ENCODE data around the gene ZNF837.

The ZNF837 gene

DNA sequence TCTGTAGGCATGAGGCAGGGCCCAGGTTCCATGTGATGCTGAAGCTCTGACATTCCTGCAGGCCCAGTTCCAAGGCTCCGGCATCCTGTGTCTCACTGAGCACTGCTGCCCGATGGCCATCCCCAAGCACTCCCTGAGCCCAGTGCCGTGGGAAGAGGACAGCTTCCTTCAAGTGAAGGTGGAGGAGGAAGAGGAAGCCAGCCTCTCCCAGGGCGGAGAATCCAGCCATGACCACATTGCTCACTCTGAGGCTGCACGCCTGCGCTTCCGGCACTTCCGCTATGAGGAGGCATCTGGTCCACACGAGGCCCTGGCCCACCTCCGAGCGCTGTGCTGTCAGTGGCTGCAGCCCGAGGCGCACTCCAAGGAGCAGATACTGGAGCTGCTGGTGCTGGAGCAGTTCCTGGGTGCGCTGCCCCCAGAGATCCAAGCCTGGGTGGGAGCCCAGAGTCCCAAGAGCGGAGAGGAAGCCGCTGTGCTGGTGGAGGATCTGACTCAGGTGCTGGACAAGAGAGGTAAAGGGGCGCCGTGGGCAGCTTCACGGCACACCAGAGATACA is 46.1 kb downstream of the ZNF837 start:
- ChIA-PET CTCF (no interaction called here), POLR2A (no interaction called here)
- DNase-seq (ENCODE audit: extremely low spot score): no peak
- no peak for TF ChIP-seq NFRKB (IDR thresholded peaks at IDR 0.05)
- no peak for TF ChIP-seq ARNT (IDR thresholded peaks at IDR 0.05)
- TF ChIP-seq, protein P1, sequence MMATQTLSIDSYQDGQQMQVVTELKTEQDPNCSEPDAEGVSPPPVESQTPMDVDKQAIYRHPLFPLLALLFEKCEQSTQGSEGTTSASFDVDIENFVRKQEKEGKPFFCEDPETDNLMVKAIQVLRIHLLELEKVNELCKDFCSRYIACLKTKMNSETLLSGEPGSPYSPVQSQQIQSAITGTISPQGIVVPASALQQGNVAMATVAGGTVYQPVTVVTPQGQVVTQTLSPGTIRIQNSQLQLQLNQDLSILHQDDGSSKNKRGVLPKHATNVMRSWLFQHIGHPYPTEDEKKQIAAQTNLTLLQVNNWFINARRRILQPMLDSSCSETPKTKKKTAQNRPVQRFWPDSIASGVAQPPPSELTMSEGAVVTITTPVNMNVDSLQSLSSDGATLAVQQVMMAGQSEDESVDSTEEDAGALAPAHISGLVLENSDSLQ (IDR thresholded peaks at IDR 0.05): no peak
- no peak for TF ChIP-seq SP1 (IDR thresholded peaks at IDR 0.05)
- no peak for TF ChIP-seq FOXK2 (IDR thresholded peaks at IDR 0.05)
- TF ChIP-seq SUZ12 (IDR thresholded peaks at IDR 0.05): no peak
- TF ChIP-seq TARDBP (IDR thresholded peaks at IDR 0.05): no peak
- no peak for TF ChIP-seq HDGF (IDR thresholded peaks at IDR 0.05; ENCODE audit: borderline replicate concordance)
- TF ChIP-seq ELF4 (IDR thresholded peaks at IDR 0.05): no peak
- no peak for TF ChIP-seq ZNF384 (IDR thresholded peaks at IDR 0.05)
- no peak for TF ChIP-seq BHLHE40 (IDR thresholded peaks at IDR 0.05; ENCODE audit: borderline replicate concordance)
- no peak for TF ChIP-seq L3MBTL2 (conservative IDR thresholded peaks at IDR 0.05)
- TF ChIP-seq FOXM1 (IDR thresholded peaks at IDR 0.05; ENCODE audit: borderline replicate concordance): no peak

- POLR2A ChIA-PET: no interaction called here
- TF ChIP-seq FOXK2 (IDR thresholded peaks at IDR 0.05): no peak
- TF ChIP-seq HDGF (IDR thresholded peaks at IDR 0.05; ENCODE audit: borderline replicate concordance): no peak
- no peak for TF ChIP-seq L3MBTL2 (conservative IDR thresholded peaks at IDR 0.05)
- no peak for TF ChIP-seq ZNF384 (IDR thresholded peaks at IDR 0.05)
- no peak for TF ChIP-seq SUZ12 (IDR thresholded peaks at IDR 0.05)
- TF ChIP-seq NFRKB (IDR thresholded peaks at IDR 0.05): no peak
- no peak for TF ChIP-seq SP1 (IDR thresholded peaks at IDR 0.05)
- no peak for TF ChIP-seq ELF4 (IDR thresholded peaks at IDR 0.05)
- CTCF ChIA-PET: no interaction called here
- no peak for DNase-seq (ENCODE audit: extremely low spot score)
These were observed 48.1 kb downstream of the ZNF837 start for GRCh38 chr19:58332697-58333096.

DNA sequence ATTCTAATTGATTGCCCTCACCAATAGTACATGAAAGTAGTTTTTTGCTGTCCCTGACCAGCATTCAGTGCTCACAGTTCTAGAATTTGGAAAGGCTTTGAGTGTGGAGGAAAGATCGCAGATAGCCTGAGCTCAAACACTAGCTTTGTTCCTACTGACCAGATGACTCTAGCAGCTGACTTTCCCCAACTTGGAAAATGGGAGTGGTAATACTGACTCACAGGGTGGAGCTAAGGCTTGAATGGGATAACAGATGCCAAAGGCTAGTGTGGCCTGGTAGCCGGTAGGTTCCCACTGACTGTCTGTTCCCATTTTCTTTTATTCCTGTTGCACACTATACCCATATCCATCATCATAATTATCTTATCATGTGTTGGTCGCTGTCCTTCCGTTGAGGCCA is 50.4 kb downstream of the ZNF837 start:
- DNase-seq (ENCODE audit: extremely low spot score): no peak
- no peak for TF ChIP-seq L3MBTL2 (conservative IDR thresholded peaks at IDR 0.05)
- TF ChIP-seq, protein P1 (IDR thresholded peaks at IDR 0.05): no peak
- no peak for TF ChIP-seq CTBP1 (IDR thresholded peaks at IDR 0.05; ENCODE audit: borderline replicate concordance)
- TF ChIP-seq ARNT (IDR thresholded peaks at IDR 0.05): no peak
- TF ChIP-seq LEF1 (IDR thresholded peaks at IDR 0.05; ENCODE audit: borderline replicate concordance): no peak
- TF ChIP-seq SUZ12 (IDR thresholded peaks at IDR 0.05): no peak
- TF ChIP-seq BHLHE40 (IDR thresholded peaks at IDR 0.05; ENCODE audit: borderline replicate concordance): no peak
- TF ChIP-seq TARDBP (IDR thresholded peaks at IDR 0.05): no peak
- no peak for TF ChIP-seq FOXK2 (IDR thresholded peaks at IDR 0.05)
- no peak for TF ChIP-seq ELF4 (IDR thresholded peaks at IDR 0.05)
- no peak for TF ChIP-seq HDGF (IDR thresholded peaks at IDR 0.05; ENCODE audit: borderline replicate concordance)
- no peak for TF ChIP-seq FOXM1 (IDR thresholded peaks at IDR 0.05; ENCODE audit: borderline replicate concordance)
- no peak for TF ChIP-seq SP1 (IDR thresholded peaks at IDR 0.05)
- TF ChIP-seq ZNF384 (IDR thresholded peaks at IDR 0.05): no peak
- ChIA-PET POLR2A (interaction anchor here (0.6 to 1.3 kb wide), 4 partner anchors 17 to 108 kb away, joined by 3 to 5 read pairs (median 4); partner anchors contain the start of gene ZNF497), CTCF (no interaction called here)

GRCh38 chr19:58328999-58329398 is 51.8 kb downstream of the ZNF837 start:
- DNase-seq (ENCODE audit: extremely low spot score): peak; percentile 37
- ChIA-PET CTCF (interaction anchor here (1.0 kb wide), 1 partner anchor 34 kb away, joined by 3 read pairs; no protein-coding TSS in a partner anchor), POLR2A (interaction anchor here (1.1 kb wide), 1 partner anchor 191 kb away, joined by 3 read pairs; no protein-coding TSS in a partner anchor)
- no peak for TF ChIP-seq FOXA1 (IDR thresholded peaks at IDR 0.05)
- no peak for TF ChIP-seq HDGF (IDR thresholded peaks at IDR 0.05; ENCODE audit: borderline replicate concordance)
- TF ChIP-seq TARDBP (IDR thresholded peaks at IDR 0.05): no peak
- TF ChIP-seq BHLHE40 (IDR thresholded peaks at IDR 0.05; ENCODE audit: borderline replicate concordance): no peak
- no peak for TF ChIP-seq FOXK2 (IDR thresholded peaks at IDR 0.05)
- TF ChIP-seq ZNF384 (IDR thresholded peaks at IDR 0.05): no peak
- TF ChIP-seq FOXM1 (IDR thresholded peaks at IDR 0.05; ENCODE audit: borderline replicate concordance): no peak
- TF ChIP-seq SUZ12 (IDR thresholded peaks at IDR 0.05): no peak
- TF ChIP-seq LEF1 (IDR thresholded peaks at IDR 0.05; ENCODE audit: borderline replicate concordance): no peak
- no peak for TF ChIP-seq SP1 (IDR thresholded peaks at IDR 0.05)

GRCh38 chr19:58326914-58327726 is 53.7 kb downstream of the ZNF837 start, which contains the start of gene ZSCAN22:
TSS of gene ZSCAN22 (plus strand) at chr19:58326994. CDS start at chr19:58334803, 7,809 bp downstream.
- DNase-seq (ENCODE audit: extremely low spot score): peak; percentile 95
- ChIA-PET CTCF (no interaction called here), POLR2A (interaction anchor here (1.0 to 1.7 kb wide), 8 partner anchors 10 to 248 kb away, joined by 3 to 18 read pairs (median 4); partner anchors contain the start of genes ZBTB45 and ZNF497)
- TF ChIP-seq ZNF384 (IDR thresholded peaks at IDR 0.05) (no peak), NFRKB (IDR thresholded peaks at IDR 0.05) (no peak), SP1 (IDR thresholded peaks at IDR 0.05) (no peak), ARNT (IDR thresholded peaks at IDR 0.05) (no peak), SUZ12 (IDR thresholded peaks at IDR 0.05) (peak; percentile 80), FOXM1 (IDR thresholded peaks at IDR 0.05; ENCODE audit: borderline replicate concordance) (no peak), CTBP1 (IDR thresholded peaks at IDR 0.05; ENCODE audit: borderline replicate concordance) (peak; percentile 80), FOXK2 (IDR thresholded peaks at IDR 0.05) (no peak), HDGF (IDR thresholded peaks at IDR 0.05; ENCODE audit: borderline replicate concordance) (no peak), L3MBTL2 (conservative IDR thresholded peaks at IDR 0.05) (peak; percentile 42; the same call in 1 of the 2 replicates), ELF4 (IDR thresholded peaks at IDR 0.05) (peak; percentile 87), TARDBP (IDR thresholded peaks at IDR 0.05) (no peak), FOXA1 (IDR thresholded peaks at IDR 0.05) (no peak), LEF1 (IDR thresholded peaks at IDR 0.05; ENCODE audit: borderline replicate concordance) (no peak), BHLHE40 (IDR thresholded peaks at IDR 0.05; ENCODE audit: borderline replicate concordance) (no peak)
- TF ChIP-seq, protein P1 (IDR thresholded peaks at IDR 0.05): peak; percentile 85

Data from HEK293T (cell line).